Activated naive CD4-positive, alpha-beta T cell treated with anti-CD3 and anti-CD28 coated beads, Interleukin-2, amount 50 U/mL, for 16 hours (primary cell): ENCODE measurements around the gene SLC18A2.
"Not testable (repeated sequence)": the region's sequence is repeated elsewhere in the genome, so short reads cannot be mapped to it uniquely, and the experiment has no call there.

Source experiments
- DNase-seq: peaks from one replicate; pipeline ENCODE4 v3.0.0-alpha.2; 2020

SLC18A2 gene

GRCh38 chr10:117240621-117241529, at the start of gene SLC18A2:
TSS of gene SLC18A2 (plus strand) at chr10:117241114. CDS start at chr10:117241694, 580 bp downstream.
- no peak for DNase-seq

- no peak for DNase-seq
These were observed 43.7 kb upstream of the SLC18A2 start, which contains the start of gene KCNK18 for GRCh38 chr10:117197189-117197588. TSS of gene KCNK18 (plus strand) at chr10:117197489. CDS start at chr10:117197489, 0 bp downstream.

GRCh38 chr10:117198088-117198487, 42.8 kb upstream of the SLC18A2 start:
- DNase-seq = no peak

- no peak for DNase-seq
These were observed 39.1 kb upstream of the SLC18A2 start for GRCh38 chr10:117201826-117202225.

GRCh38 chr10:117204316-117204715, 36.6 kb upstream of the SLC18A2 start:
- no peak for DNase-seq

- no peak for DNase-seq
These were observed 28.7 kb upstream of the SLC18A2 start for GRCh38 chr10:117212176-117212575.

GRCh38 chr10:117214401-117214800, 26.5 kb upstream of the SLC18A2 start:
- DNase-seq = no peak

- no peak for DNase-seq
These were observed 25.8 kb upstream of the SLC18A2 start for GRCh38 chr10:117215079-117215478.

GRCh38 chr10:117216028-117216427, 24.9 kb upstream of the SLC18A2 start:
- DNase-seq = no peak

- peak; percentile 73 for DNase-seq
These were observed 24.2 kb upstream of the SLC18A2 start for GRCh38 chr10:117216611-117217195.

- DNase-seq = peak; percentile 28
These were observed 23.6 kb upstream of the SLC18A2 start for GRCh38 chr10:117217196-117217761.

- DNase-seq = no peak
These were observed 22.3 kb upstream of the SLC18A2 start for GRCh38 chr10:117218654-117219053.

GRCh38 chr10:117221156-117221711, 19.7 kb upstream of the SLC18A2 start:
- no peak for DNase-seq

- DNase-seq = no peak
These were observed 18.4 kb upstream of the SLC18A2 start for GRCh38 chr10:117222552-117222951.

GRCh38 chr10:117222976-117223692, 17.8 kb upstream of the SLC18A2 start:
- no peak for DNase-seq

GRCh38 chr10:117223693-117224430, 17.1 kb upstream of the SLC18A2 start:
- DNase-seq = no peak

GRCh38 chr10:117224881-117225280, 16.0 kb upstream of the SLC18A2 start:
- DNase-seq = no peak

- no peak for DNase-seq
These were observed 14.0 kb upstream of the SLC18A2 start for GRCh38 chr10:117226813-117227451.

- DNase-seq = no peak
These were observed 12.7 kb upstream of the SLC18A2 start for GRCh38 chr10:117228210-117228609.

GRCh38 chr10:117230107-117230506, 10.8 kb upstream of the SLC18A2 start:
- DNase-seq = not testable (repeated sequence)

- no peak for DNase-seq
These were observed 3.4 kb upstream of the SLC18A2 start for GRCh38 chr10:117237401-117237991.
